CD8-positive, alpha-beta memory T cell (primary cell): ENCODE data around the gene USP20. TPM values are rescaled to one million over a fixed set of nuclear protein-coding genes. Genes with fewer than 3 reads are reported as not detected.

Experiments
- CTCF ChIA-PET: fragments of 350-600 bp; sonication (Branson Sonifier 250); formaldehyde crosslinking; loops from one replicate; lab custom pipeline; 2021; ENCODE audit warnings: antibody characterized with exemption; lab: Charles Lee
- POLR2A ChIA-PET: fragments of 350-600 bp; sonication (Branson Sonifier 250); formaldehyde crosslinking; loops from one replicate; lab custom pipeline; 2021; ENCODE audit warnings: antibody characterized with exemption; lab: Charles Lee
- DNase-seq, 5 donors: peaks; one replicate each; pipeline versions ENCODE4 v3.0.0 to v3.0.0-alpha.2; 2020 to 2022; ENCODE audit warnings: mixed read lengths in 1 of 5
- H3K27ac ChIP-seq: one replicate; pipeline ENCODE4 v1.7.0; 2013; ENCODE audit warnings: low read depth, mild to moderate bottlenecking, low read length, moderate library complexity
- H3K27me3 ChIP-seq: 2 replicates; pipeline ENCODE4 v1.7.0; 2013; ENCODE audit warnings: low read length, mild to moderate bottlenecking; ENCODE audit not compliant: insufficient read depth, poor library complexity, severe bottlenecking
- H3K36me3 ChIP-seq: 2 replicates; pipeline ENCODE4 v1.7.0; 2013; ENCODE audit warnings: mild to moderate bottlenecking, low read length, moderate library complexity; ENCODE audit not compliant: insufficient read depth
- H3K4me1 ChIP-seq: 2 replicates; pipeline ENCODE4 v1.7.0; 2013; ENCODE audit warnings: mild to moderate bottlenecking, low read length, moderate library complexity; ENCODE audit not compliant: insufficient read depth
- H3K4me3 ChIP-seq: 2 replicates; pipeline ENCODE4 v1.7.0; 2013; ENCODE audit warnings: mild to moderate bottlenecking, low read length
- H3K9me3 ChIP-seq: 2 replicates; pipeline ENCODE4 v1.7.0; 2013; ENCODE audit warnings: mild to moderate bottlenecking, low read length
- H3K27ac Mint-ChIP-seq, 8 donors: one replicate each; pipeline ENCODE4 v1.8.0; 2020 to 2021; ENCODE audit warnings: mixed read lengths in 8 of 8, mild to moderate bottlenecking in 6 of 8, inconsistent platforms in 3 of 8, moderate library complexity in 3 of 8
- H3K27me3 Mint-ChIP-seq, 2 donors: one replicate each; pipeline ENCODE4 v1.8.0; 2020 to 2021; ENCODE audit warnings: mixed read lengths in 2 of 2, mild to moderate bottlenecking in 1 of 2, moderate library complexity in 1 of 2
- H3K36me3 Mint-ChIP-seq, 3 donors: one replicate each; pipeline ENCODE4 v1.8.0; 2020 to 2021; ENCODE audit warnings: mixed read lengths in 3 of 3, inconsistent platforms in 1 of 3, mild to moderate bottlenecking in 1 of 3
- H3K4me1 Mint-ChIP-seq, 3 donors: one replicate each; pipeline ENCODE4 v1.8.0; 2020 to 2021; ENCODE audit warnings: mixed read lengths in 3 of 3, inconsistent platforms in 1 of 3, mild to moderate bottlenecking in 1 of 3
- H3K4me3 Mint-ChIP-seq, 7 donors: one replicate each; pipeline ENCODE4 v1.8.0; 2020 to 2021; ENCODE audit warnings: mixed read lengths in 7 of 7, mild to moderate bottlenecking in 6 of 7, moderate library complexity in 4 of 7, inconsistent platforms in 2 of 7
- H3K9me3 Mint-ChIP-seq, 5 donors: one replicate each; pipeline ENCODE4 v1.8.0; 2020 to 2022; ENCODE audit warnings: mixed read lengths in 5 of 5, mild to moderate bottlenecking in 3 of 5, moderate library complexity in 2 of 5, inconsistent platforms in 1 of 5
- polyA plus RNA-seq: library from polyadenylated mRNA; unstranded; fragments of 300-500 nt; fragmentation: Illumina TruSeq; gene quantifications from one replicate; pipeline ENCODE4 v1.2.3, GENCODE V29; 2021
- total RNA-seq, 2 experiments: library from RNA; stranded (reverse); gene quantifications; one replicate each; pipeline ENCODE4 v1.2.3, GENCODE V29; 2021

Gene USP20
- total and polyA plus RNA-seq, 3 experiments from 2014 or later = 50.2 to 50.8 (median 50.3) TPM

DNA sequence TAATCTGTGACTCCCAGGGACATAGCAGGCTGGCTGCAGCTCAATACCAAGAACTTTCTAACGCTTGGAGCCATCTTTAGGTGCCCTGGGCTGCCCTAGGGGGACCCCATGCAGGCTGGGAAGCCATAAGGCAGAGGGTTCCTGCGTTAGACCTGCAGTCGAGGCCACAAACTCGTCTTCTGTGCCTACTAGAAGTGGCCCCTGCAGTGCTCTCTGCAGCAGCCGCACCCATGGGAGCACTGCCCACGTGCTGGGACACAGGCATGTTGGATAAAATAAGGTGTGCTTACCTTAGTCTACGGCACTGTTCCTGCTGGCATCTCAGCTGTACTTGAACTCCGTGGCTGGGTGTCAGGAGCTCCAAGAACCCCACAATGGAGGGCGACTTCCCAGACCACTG, 22.9 kb upstream of the USP20 start:
- POLR2A ChIA-PET = interaction anchor here (0.9 kb wide), 1 partner anchor 11 kb away, joined by 4 read pairs; no protein-coding TSS in a partner anchor
- no peak overlapping the region for H3K4me3 ChIP-seq
- H3K27ac ChIP-seq = no peak overlapping the region
- DNase-seq = no peak
- H3K9me3 Mint-ChIP-seq = no peaks in the 10 kb centered on the region
- peaks cover 15 to 42% (median 34%) of the 10 kb centered on the region in 3 donors for H3K4me1 Mint-ChIP-seq
- no peak overlapping the region for H3K4me3 Mint-ChIP-seq
- H3K9me3 ChIP-seq = no peaks in the 10 kb centered on the region
- no peaks in the 10 kb centered on the region for H3K4me1 ChIP-seq
- no peaks in the 10 kb centered on the region for H3K27me3 Mint-ChIP-seq
- no peaks in the 10 kb centered on the region for H3K27me3 ChIP-seq
- H3K27ac Mint-ChIP-seq = peak overlapping the region in 3 of 8 donors; percentile 0 to 57 (median 52)
- peaks cover 36% of the 10 kb centered on the region for H3K36me3 ChIP-seq
- H3K36me3 Mint-ChIP-seq = peaks cover 6 to 90% (median 9%) of the 10 kb centered on the region in 3 donors
- CTCF ChIA-PET = no interaction called here

GRCh38 chr9:129813661-129814060, 21.6 kb upstream of the USP20 start:
- CTCF ChIA-PET = no interaction called here
- Mint-ChIP-seq H3K36me3 (peaks cover 6 to 91% (median 13%) of the 10 kb centered on the region in 3 donors), H3K9me3 (no peaks in the 10 kb centered on the region)

DNA sequence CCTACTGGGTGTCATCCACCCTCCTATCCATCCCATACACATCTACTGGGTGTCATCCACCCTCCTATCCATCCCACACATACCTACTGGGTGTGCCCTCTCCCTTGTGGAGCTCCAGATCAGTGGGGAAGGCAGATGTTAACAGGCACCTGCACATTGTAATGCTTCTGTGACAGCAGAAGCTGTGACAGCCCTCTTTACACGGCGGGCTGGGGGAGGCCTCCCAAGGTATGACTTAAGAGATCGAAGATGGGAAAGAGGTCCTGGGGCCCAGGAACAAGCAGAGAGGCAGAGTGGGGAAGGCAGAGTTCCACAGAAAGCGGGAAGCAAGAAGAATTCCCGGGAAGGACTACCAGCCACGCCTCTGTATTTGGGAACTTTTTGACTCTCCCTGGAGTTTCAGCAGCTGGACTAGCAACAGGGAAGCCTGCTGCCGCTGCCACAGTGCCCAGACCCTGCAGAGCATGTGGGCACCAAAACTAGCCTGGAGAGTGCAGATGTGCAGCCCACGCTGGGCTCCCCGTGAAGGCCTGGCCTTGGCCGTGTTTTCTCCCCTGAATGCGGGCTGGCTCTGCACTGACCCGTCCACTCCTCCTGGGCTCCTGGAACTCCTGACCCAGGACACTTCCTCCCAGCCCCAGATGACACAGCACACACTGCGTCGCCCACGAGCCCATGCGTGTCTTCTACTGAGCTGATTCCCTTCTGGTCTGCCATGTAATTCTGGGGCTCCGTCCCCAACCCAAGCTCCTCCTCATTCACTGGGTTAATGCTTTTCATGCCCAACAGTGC, 20.6 kb upstream of the USP20 start:
- H3K4me3 Mint-ChIP-seq = peak overlapping the region in 1 of 7 donors; percentile 42
- H3K4me1 Mint-ChIP-seq = peaks cover 15 to 42% (median 29%) of the 10 kb centered on the region in 3 donors
- peak in 1 of 5 donors; percentile 29 for DNase-seq
- Histone ChIP-seq H3K27ac (no peak overlapping the region), H3K36me3 (peaks cover 39% of the 10 kb centered on the region), H3K27me3 (no peaks in the 10 kb centered on the region), H3K4me1 (no peaks in the 10 kb centered on the region), H3K9me3 (no peaks in the 10 kb centered on the region), H3K4me3 (no peak overlapping the region)
- CTCF ChIA-PET = no interaction called here
- H3K27ac Mint-ChIP-seq = peak overlapping the region in 1 of 8 donors; percentile 7
- H3K36me3 Mint-ChIP-seq = peaks cover 6 to 87% (median 11%) of the 10 kb centered on the region in 3 donors
- POLR2A ChIA-PET = no interaction called here
- H3K9me3 Mint-ChIP-seq = no peaks in the 10 kb centered on the region
- no peaks in the 10 kb centered on the region for H3K27me3 Mint-ChIP-seq

More at GRCh38 chr9:129813661-129814060, 21.6 kb upstream of the USP20 start:
- Mint-ChIP-seq H3K27me3 (no peaks in the 10 kb centered on the region), H3K27ac (peak overlapping the region in 1 of 8 donors; percentile 48), H3K4me1 (peaks cover 15 to 45% (median 34%) of the 10 kb centered on the region in 3 donors), H3K4me3 (no peak overlapping the region)
- Histone ChIP-seq H3K4me3 (no peak overlapping the region), H3K9me3 (no peaks in the 10 kb centered on the region), H3K27me3 (no peaks in the 10 kb centered on the region), H3K4me1 (no peaks in the 10 kb centered on the region), H3K36me3 (peaks cover 42% of the 10 kb centered on the region), H3K27ac (no peak overlapping the region)
- POLR2A ChIA-PET = no interaction called here
- DNase-seq = peak in 1 of 5 donors; percentile 25

GRCh38 chr9:129815278-129815677, 20.0 kb upstream of the USP20 start:
- Histone ChIP-seq H3K4me3 (no peak overlapping the region), H3K4me1 (no peaks in the 10 kb centered on the region), H3K9me3 (no peaks in the 10 kb centered on the region), H3K36me3 (peaks cover 32% of the 10 kb centered on the region), H3K27me3 (no peaks in the 10 kb centered on the region), H3K27ac (no peak overlapping the region)
- Mint-ChIP-seq H3K36me3 (peaks cover 6 to 85% (median 11%) of the 10 kb centered on the region in 3 donors), H3K27me3 (no peaks in the 10 kb centered on the region), H3K4me1 (peaks cover 15 to 39% (median 24%) of the 10 kb centered on the region in 3 donors), H3K4me3 (peak overlapping the region in 1 of 7 donors; percentile 42), H3K27ac (peak overlapping the region in 3 of 8 donors; percentile 11 to 68 (median 35)), H3K9me3 (no peaks in the 10 kb centered on the region)
- POLR2A ChIA-PET = no interaction called here
- no peak for DNase-seq
- CTCF ChIA-PET = no interaction called here

DNA sequence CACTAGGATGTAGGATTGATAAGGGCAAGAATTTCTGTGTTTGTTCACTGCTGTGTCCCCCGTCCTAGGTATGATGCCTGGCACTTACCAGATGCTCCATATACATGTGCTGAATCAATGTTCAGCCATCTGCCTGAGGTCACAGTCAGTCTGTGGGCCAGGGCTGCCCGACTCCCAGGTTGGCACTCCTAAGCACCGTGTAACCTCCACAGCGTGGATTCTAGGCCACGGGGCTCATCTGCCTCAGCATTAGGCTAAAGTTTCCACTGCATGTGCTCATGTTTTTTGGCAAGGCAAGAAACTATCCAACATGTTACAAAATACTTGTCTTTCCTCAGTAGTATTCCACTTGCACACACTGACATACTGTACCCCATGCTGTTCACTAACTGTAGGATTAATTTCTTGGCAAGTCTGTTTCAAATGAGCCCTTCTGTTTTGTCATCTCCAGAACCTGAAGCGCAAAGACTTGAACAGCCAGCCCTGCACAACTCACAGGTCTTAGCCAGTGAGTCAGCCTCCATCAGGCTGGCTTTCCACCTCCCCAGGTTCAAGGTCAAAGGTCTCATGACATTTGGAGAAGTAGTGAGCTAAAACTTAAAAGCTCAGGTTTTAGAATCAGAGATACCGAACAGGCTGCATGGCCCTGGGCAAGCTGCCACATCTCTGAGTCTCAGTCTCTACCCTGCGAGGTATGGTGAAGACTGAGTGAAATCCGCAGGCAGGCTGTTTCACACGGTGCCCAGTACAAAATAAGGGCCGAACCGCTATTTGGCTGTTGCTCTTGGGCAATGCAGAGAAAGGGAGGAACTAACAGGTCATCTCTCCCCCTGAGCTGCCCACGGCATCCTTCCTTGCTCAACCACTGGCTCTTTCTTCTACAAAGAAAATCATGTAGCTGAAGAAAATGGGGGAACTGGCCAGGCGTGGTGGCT, 18.5 kb upstream of the USP20 start:
- CTCF ChIA-PET = no interaction called here
- Histone ChIP-seq H3K27ac (no peak overlapping the region), H3K4me1 (no peaks in the 10 kb centered on the region), H3K36me3 (peaks cover 28% of the 10 kb centered on the region), H3K4me3 (no peak overlapping the region), H3K27me3 (no peaks in the 10 kb centered on the region), H3K9me3 (no peaks in the 10 kb centered on the region)
- DNase-seq = no peak
- H3K36me3 Mint-ChIP-seq = peaks cover 6 to 81% (median 11%) of the 10 kb centered on the region in 3 donors
- peaks cover 14 to 27% (median 16%) of the 10 kb centered on the region in 3 donors for H3K4me1 Mint-ChIP-seq
- POLR2A ChIA-PET = no interaction called here
- peak overlapping the region in 3 of 8 donors; percentile 19 to 68 (median 56) for H3K27ac Mint-ChIP-seq
- H3K4me3 Mint-ChIP-seq = no peak overlapping the region
- no peaks in the 10 kb centered on the region for H3K9me3 Mint-ChIP-seq
- no peaks in the 10 kb centered on the region for H3K27me3 Mint-ChIP-seq

- H3K4me3 ChIP-seq = peak overlapping the region; percentile 36
- peak overlapping the region; percentile 68 for H3K27ac ChIP-seq
- Mint-ChIP-seq H3K4me1 (peaks cover 13 to 22% (median 14%) of the 10 kb centered on the region in 3 donors), H3K27ac (peak overlapping the region; percentile 47 to 94 (median 84)), H3K4me3 (peak overlapping the region; percentile 84 to 96 (median 90)), H3K9me3 (no peaks in the 10 kb centered on the region), H3K27me3 (no peaks in the 10 kb centered on the region), H3K36me3 (peaks cover 3 to 51% (median 10%) of the 10 kb centered on the region in 3 donors)
- peak in 4 of 5 donors; percentile 18 to 55 (median 36) for DNase-seq
- no peaks in the 10 kb centered on the region for H3K9me3 ChIP-seq
- H3K4me1 ChIP-seq = peaks cover 9% of the 10 kb centered on the region
- no peaks in the 10 kb centered on the region for H3K27me3 ChIP-seq
- ChIA-PET POLR2A (interaction anchor here (0.5 to 1.0 kb wide), 4 partner anchors 10 to 216 kb away, joined by 3 to 4 read pairs (median 4); no protein-coding TSS in a partner anchor), CTCF (no interaction called here)
- H3K36me3 ChIP-seq = peaks cover 35% of the 10 kb centered on the region
Observed at GRCh38 chr9:129822898-129823541, 12.2 kb upstream of the USP20 start.

DNA sequence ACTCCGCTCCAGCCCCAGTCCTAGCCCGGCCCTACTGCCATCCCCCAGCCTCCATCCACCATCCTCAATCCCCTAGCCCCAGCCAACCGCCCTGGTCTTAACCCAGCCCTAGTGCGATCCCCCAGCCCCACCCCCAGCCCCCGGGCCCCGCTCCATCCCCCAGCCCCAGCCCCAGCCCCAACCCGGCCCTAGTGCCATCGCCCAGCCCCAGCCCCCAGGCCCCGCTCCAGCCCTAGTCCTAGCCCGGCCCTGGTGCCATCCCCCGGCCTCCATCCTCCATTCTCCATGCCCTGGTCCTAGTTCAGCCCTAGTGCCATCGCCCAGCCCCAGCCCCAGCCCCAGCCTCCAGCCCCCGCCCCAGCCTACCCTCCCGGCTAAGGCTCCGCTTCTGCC, 11.7 kb upstream of the USP20 start:
- H3K27ac ChIP-seq = peak overlapping the region; percentile 54
- ChIA-PET CTCF (no interaction called here), POLR2A (interaction anchor here (0.6 to 1.0 kb wide), 2 partner anchors 11 to 12 kb away, joined by 4 to 5 read pairs; no protein-coding TSS in a partner anchor)
- DNase-seq = no peak
- Mint-ChIP-seq H3K27me3 (no peaks in the 10 kb centered on the region), H3K36me3 (peaks cover 3 to 51% (median 7%) of the 10 kb centered on the region in 3 donors), H3K4me1 (peaks cover 13 to 20% (median 14%) of the 10 kb centered on the region in 3 donors), H3K27ac (peak overlapping the region; percentile 71 to 97 (median 92)), H3K4me3 (peak overlapping the region; percentile 84 to 96 (median 90)), H3K9me3 (no peaks in the 10 kb centered on the region)
- H3K36me3 ChIP-seq = peaks cover 32% of the 10 kb centered on the region
- no peaks in the 10 kb centered on the region for H3K27me3 ChIP-seq
- H3K4me3 ChIP-seq = peak overlapping the region; percentile 60
- H3K4me1 ChIP-seq = peaks cover 9% of the 10 kb centered on the region
- no peaks in the 10 kb centered on the region for H3K9me3 ChIP-seq
